Activated CD4-positive, CD25-positive, alpha-beta regulatory T cell treated with anti-CD3 and anti-CD28 coated beads, Interleukin-2, amount 50 U/mL, for 16 hours (primary cell): ENCODE results near the gene IFNA2.
"Not testable (repeated sequence)": the region's sequence is repeated elsewhere in the genome, so short reads cannot be mapped to it uniquely, and the experiment has no call there.

Experiments used
- DNase-seq: peaks from one replicate; pipeline ENCODE4 v3.0.0-alpha.2; 2020; ENCODE audit warnings: low read depth, low spot score

IFNA2 gene

DNA sequence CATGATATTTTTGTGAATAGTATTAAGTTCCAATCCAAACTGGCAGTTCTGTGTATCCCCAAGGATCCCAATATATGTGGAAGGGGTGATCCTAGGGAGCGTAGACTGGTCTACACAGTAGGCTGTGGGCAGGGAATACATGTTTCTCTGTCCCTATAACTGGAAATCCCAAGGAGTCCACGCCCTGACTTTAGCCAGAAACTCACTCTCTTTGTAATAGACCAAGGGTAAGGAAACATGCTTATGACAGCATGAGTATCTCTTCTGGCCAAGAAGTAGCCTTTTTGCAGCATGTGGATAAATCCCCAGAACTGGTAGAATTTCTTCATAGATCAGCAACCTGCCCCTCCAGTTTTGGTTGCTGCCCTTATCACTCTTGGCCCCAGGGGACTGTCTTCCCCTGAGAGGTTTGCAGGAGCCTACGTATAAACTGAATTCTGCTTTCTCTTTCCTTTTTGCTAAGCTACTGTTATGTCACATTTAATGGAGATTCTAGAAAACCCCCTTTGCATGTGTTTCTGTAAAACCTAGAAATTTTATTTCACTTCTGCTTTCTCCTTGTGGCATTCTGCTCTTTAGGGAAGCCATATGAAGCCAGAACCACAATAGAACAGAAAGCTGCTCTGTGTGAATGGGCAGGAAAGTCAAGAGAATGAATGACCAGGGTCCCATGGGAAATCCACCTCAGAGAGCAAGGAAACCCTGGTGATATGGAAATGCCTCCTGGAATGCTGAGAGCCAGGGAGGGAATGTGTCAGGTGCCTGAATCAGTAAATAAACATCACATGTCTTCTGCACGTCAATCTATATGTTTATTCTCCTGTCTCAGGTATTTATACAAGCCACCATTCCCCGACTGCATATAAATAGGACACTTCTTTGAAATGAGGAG is 3.5 kb downstream of the IFNA2 start:
- no peak for DNase-seq

DNA sequence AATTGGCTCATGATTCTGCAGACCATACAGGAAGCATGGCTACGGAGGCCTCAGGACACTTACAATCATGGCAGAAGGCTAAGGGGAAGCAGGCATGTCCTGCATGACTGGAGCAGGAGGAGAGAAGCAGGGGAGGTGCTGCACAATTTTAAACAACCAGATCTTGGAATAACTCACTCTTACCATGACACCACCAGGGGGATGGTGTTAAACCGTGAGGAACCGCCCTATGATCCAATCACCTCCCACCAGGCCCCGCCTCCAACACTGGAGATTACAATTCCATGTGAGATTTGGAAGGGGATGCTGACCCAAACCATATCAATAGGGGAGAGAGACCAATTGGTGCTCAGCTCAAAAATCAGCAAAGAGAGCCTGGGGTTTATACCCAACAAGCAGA is 13.7 kb downstream of the IFNA2 start:
- not testable (repeated sequence) for DNase-seq

DNA sequence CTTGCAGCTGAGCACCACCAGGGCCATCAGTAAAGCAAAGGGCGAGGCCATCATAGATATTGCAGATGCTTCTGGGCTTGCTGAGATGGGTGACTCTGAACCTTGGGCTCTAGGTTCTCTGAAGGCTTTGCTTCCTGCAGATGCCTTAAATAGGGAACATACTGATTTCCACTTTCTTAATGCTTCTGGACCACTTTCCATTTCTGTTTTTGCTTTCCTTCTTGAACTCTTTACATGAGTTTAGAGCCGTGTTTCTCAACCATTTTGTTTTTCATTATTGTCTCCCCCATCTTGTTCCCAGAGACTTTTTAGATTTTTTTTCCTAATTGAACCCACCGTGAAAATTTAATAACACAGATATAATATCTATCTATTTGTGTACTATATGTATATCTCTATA is 17.2 kb downstream of the IFNA2 start, which contains the start of gene IFNA13:
IFNA13 (minus strand) TSS at position 101 of the 400 bp plus-strand sequence; CDS start at position 54, 47 bp downstream.
- no peak for DNase-seq

DNA sequence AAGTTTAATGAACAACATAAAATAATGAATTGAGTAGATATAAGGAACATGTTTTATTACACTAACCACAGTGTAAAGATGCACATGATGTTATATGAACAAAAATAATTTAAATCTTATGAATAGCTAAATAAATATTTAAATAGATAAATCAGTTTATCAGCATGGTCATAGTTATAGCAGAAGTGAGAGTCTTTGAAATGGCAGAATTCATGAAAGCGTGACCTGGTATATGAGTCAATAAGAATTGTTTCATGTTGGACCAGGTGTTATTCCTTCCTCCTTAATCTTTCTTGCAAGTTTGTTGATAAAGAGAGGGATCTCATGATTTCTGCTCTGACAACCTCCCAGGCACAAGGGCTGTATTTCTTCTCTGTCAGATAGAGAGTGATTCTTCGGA is 18.0 kb downstream of the IFNA2 start:
- DNase-seq, result not testable (repeated sequence)

GRCh38 chr9:21362287-21362686 is 22.9 kb downstream of the IFNA2 start:
- no peak for DNase-seq

DNA sequence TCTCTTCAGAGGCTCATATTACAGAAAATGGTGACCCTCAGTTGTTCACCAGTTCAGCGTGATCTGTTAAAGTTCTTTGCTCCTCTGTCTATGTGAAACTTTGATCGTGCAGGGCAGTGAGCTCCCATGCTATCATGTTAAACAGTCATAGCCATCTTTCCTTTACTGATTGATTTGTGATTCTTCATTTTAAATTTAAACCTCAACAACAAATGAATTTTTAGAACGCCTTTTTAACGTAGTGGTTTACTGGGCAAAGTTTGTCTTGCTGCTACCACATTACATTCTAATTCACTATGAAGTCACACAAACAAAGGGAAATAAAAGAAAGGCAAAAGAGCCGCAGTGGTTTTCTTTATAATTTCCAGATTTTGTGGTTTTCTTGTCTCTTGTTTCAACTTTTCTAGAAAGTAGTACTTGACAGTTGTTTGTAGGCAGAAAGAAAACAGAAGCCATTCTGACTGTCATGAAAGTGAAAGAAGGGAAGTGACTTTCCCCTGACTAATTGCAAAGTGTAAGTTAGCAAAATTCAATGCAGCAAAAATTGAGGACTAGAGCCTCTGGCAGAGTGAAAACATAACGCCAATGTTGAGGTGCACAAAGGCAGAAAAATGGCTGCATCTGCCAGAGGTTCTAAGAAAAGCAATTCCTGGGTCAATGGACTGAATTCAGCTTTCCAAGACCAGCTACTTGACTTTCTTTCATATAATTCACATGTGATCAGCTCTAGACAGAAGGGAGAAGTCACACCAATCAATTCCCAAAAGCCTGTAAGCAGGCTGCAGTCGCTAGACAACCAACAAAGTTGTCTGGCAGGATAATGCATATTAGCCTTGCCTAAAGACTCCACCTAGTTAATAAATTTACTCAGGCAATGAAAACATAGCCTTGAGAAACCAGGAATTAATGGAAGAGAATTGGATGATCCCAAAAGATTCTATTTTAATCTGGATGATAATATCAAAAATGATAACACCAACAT is 27.4 kb downstream of the IFNA2 start:
- DNase-seq, result no peak

DNA sequence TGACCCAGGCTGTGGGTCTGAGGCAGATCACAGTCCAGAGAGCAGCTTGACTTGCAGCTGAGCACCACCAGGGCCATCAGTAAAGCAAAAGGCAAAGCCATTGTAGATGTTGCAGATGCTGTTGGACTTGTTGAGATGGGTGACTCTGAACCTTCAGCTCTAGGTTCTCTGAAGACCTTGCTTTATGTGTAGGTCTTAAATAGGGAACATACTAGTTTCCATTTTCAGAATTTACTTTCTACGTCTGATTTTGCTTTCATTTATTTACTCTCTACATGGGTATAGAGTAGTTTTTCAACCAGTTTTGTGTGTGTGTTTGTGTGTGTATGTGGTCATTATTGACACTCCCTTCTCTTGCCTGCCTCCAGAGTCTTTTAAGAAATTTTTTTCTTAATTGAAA is 34.4 kb downstream of the IFNA2 start, which contains the start of gene IFNA6:
IFNA6 (minus strand) TSS at position 101 of the 400 bp plus-strand sequence; CDS start at position 101, 0 bp downstream.
- no peak for DNase-seq

DNA sequence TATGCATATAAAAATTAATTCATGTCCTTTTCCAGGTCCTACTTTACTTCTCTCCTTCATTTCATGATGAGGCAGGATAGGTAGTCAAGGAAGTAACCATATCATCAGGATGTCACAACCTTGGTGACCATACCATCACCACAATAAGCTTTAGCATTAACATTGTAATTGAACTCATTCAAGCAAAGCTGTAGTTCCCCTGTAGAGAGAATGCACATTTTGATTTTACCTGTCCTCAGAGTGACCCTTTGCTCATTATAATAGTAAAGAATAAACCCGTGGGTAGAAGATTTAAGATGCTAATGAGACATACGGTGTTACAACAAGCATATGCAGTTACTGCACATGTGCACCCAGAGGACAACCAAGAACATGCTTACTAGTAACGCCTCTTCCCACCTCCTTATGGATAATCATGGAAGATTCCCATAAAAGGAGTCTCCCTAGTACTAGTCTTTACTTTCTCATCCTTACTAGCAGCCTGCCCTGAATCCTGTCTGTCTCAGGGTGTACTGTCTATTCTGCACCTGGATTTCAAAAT is 36.7 kb downstream of the IFNA2 start:
- DNase-seq, result no peak

GRCh38 chr9:21340735-21341134 is 44.5 kb downstream of the IFNA2 start:
- DNase-seq, result no peak

DNA sequence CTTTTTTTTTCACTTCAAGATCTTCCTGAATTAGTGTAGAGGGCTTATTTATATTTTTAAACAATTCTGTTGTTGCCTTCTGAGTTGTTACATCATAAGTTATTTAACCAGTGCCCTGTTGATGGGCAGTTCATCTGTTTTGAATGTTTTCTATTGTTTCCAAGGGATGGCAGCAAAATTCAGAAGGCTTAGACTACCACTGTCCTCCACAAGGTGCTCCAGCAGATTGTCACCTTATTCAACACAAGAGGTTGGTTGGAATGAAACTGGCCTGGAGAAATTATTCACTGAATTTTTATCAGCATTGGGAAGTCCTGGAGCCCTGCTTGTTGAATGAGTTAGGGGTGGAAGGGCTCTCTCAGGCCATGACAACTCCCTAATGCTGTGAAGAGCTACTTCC is 48.7 kb downstream of the IFNA2 start:
- DNase-seq, result no peak

DNA sequence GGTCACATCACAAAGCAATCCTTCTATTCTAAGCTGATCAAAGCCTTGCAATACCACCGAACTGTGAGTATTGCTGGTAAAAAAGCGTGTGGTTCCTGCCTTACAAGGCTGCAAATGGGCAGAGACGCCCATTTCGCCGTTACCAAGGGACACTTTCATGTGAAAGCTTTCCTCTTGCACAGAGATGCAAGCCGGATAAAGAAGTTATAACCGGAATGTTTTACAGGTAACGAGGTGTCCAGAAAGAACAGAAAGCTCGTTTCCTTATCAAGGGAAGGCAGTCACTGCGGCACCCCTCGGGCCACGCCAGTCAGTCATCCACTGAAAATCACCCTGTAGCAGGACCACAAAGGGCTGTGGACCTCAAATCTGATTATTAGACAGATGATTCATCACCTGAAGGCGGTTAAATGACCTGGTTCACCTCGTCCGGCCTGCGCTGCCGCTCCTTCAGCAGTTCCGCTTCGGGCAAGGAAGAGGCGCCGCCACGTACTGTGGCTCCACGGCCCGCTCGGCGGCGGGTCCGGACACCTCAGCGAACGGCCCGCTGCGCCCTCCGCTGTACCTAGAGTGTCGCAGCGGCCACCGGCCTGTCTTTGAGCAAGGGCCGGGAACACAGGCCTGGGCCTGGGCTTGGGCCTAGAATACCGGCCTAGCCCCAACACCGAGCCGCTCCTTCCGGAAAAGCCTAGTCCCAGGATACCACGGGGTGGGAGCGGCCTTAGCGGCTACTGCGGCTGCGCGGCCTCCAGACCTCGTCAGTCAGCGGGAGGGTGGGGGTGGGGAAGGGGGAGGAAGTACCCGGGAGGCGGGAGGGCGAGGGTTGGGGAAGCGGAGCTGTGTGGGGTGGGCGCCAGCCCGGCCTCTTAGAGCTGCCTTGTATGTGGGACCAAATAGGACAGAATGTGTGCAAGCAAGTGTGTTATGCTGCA is 50.2 kb downstream of the IFNA2 start, which contains the start of gene KLHL9:
KLHL9 (minus strand) TSS at position 704 of the 932 bp plus-strand sequence; CDS start at position 159, 545 bp downstream.
- peak; percentile 68 for DNase-seq
